Measurements from ENCODE around the gene PAN2.

GRCh38 chr12:56299853-56300643, 33.8 kb downstream of the PAN2 start, which contains the start of gene CS:
- no peak for TF ChIP-seq CTCF (IDR thresholded peaks at IDR 0.05 in 2 of 3, conservative IDR thresholded peaks at IDR 0.05 in 1 of 3; ENCODE audit: borderline replicate concordance in 1 of 3, insufficient read depth in 1 of 3, low read depth in 2 of 3, low read length in 2 of 3)
- TF ChIP-seq MAX (IDR thresholded peaks at IDR 0.05) = peak; percentile 96
